Upper lobe of left lung (tissue), 6 donors: Measurements from ENCODE around the gene PPM1H. TPM values are rescaled to one million over a fixed set of nuclear protein-coding genes. Genes with fewer than 3 reads are reported as not detected.

Source experiments
- ATAC-seq, 2 donors: fragments of 200-7000 bp; cut with Tn5 transposase; one replicate each; pipeline ENCODE4 v1.9.1; 2022; ENCODE audit warnings: mild to moderate bottlenecking in 2 of 2, moderate library complexity in 2 of 2; ENCODE audit not compliant: low FRiP score in 2 of 2
- DNase-seq, 2 donors: peaks; one replicate each; pipeline ENCODE4 v3.0.0-alpha.2; 2019 to 2020
- H3K27ac ChIP-seq, 4 donors: fragments of 200-600 bp; sonication (generic); one replicate each; pipeline ENCODE4 v1.5.1; 2016 to 2019
- H3K27me3 ChIP-seq, 4 donors: fragments of 200-600 bp; sonication (generic); one replicate each; pipeline ENCODE4 v1.5.1; 2017 to 2019
- H3K36me3 ChIP-seq, 4 donors: fragments of 200-600 bp; sonication (generic); one replicate each; pipeline ENCODE4 v1.5.1; 2016 to 2019
- H3K4me1 ChIP-seq, 4 donors: fragments of 200-600 bp; sonication (generic); one replicate each; pipeline ENCODE4 v1.5.1; 2018 to 2019
- H3K4me3 ChIP-seq, 4 donors: fragments of 200-600 bp; sonication (generic); one replicate each; pipeline ENCODE4 v1.5.1; 2017 to 2019; ENCODE audit warnings: mild to moderate bottlenecking in 2 of 4, moderate library complexity in 1 of 4
- H3K9me3 ChIP-seq, 4 donors: fragments of 200-600 bp; sonication (generic); one replicate each; pipeline ENCODE4 v1.5.1; 2018 to 2019
- CTCF ChIP-seq, 6 experiments: fragments of 450-650 bp in 4 of 6; fragments of 200-600 bp in 2 of 6; sonication (generic) in 2 of 6; IDR thresholded peaks; one replicate each; pipeline ENCODE4 v1.5.1; 2016 to 2019; ENCODE audit warnings: antibody characterized with exemption in 6 of 6
- EP300 ChIP-seq, 4 donors: sonication (generic); formaldehyde crosslinking; IDR thresholded peaks; one replicate each; pipeline ENCODE4 v1.5.1; 2017; ENCODE audit warnings: antibody characterized with exemption in 4 of 4, control low read depth in 2 of 4
- POLR2A ChIP-seq, 4 donors: fragments of 450-650 bp; IDR thresholded peaks; one replicate each; pipeline ENCODE4 v1.5.1; 2016 to 2017; ENCODE audit warnings: antibody characterized with exemption in 4 of 4, mild to moderate bottlenecking in 2 of 4
- POLR2AphosphoS5 ChIP-seq, 2 donors: sonication (generic); formaldehyde crosslinking; IDR thresholded peaks; one replicate each; pipeline ENCODE4 v1.5.1; 2017; ENCODE audit warnings: antibody characterized with exemption in 2 of 2
- WGBS, 2 donors: methylation state at CpG; one replicate each; pipeline ENCODE4 v1.1.5; 2017 to 2018; 5-methylcytosine and 5-hydroxymethylcytosine counted together
- total RNA-seq, 6 donors: library from RNA; depleted of rRNA in 4 of 6; stranded (reverse); fragments of >200 nt in 4 of 6; gene quantifications; one replicate each; pipeline versions ENCODE4 v1.1.0 to v1.2.1, GENCODE V29; 2016 to 2021
- donor health status: DM: no; HTN: no; CAD: no; lungs with moderate emphysema.
- donor health status: DM: no; HTN: yes; CAD: no; lungs with severe emphysema.

Gene PPM1H
- total RNA-seq, 6 donors from 2014 or later = 4.2 to 14.2 (median 8.4) TPM

GRCh38 chr12:62772416-62772955 lies 162.5 kb downstream of the PPM1H start:
- Histone ChIP-seq H3K4me1 (no peaks in the 10 kb centered on the region), H3K27me3 (no peaks in the 10 kb centered on the region), H3K36me3 (no peaks in the 10 kb centered on the region), H3K9me3 (no peaks in the 10 kb centered on the region), H3K27ac (no peak overlapping the region), H3K4me3 (no peak overlapping the region)
- ATAC-seq = no peak
- WGBS, 2 donors = 95 to 100% methylated on average over 4 of the region's 4 CpGs
- DNase-seq = no peak
- TF ChIP-seq EP300 (IDR thresholded peaks at IDR 0.05) (no peak), CTCF (IDR thresholded peaks at IDR 0.05) (no peak)

- H3K4me1 ChIP-seq = no peaks in the 10 kb centered on the region
- WGBS, 2 donors = 94 to 98% methylated on average over 2 of the region's 2 CpGs
- H3K27me3 ChIP-seq = no peaks in the 10 kb centered on the region
- H3K27ac ChIP-seq = no peak overlapping the region
- H3K36me3 ChIP-seq = no peaks in the 10 kb centered on the region
- no peak overlapping the region for H3K4me3 ChIP-seq
- TF ChIP-seq POLR2AphosphoS5 (IDR thresholded peaks at IDR 0.05) = no peak
- TF ChIP-seq POLR2A (IDR thresholded peaks at IDR 0.05) = no peak
- no peak for TF ChIP-seq EP300 (IDR thresholded peaks at IDR 0.05)
- TF ChIP-seq CTCF (IDR thresholded peaks at IDR 0.05) = no peak
- no peak for ATAC-seq
- no peak for DNase-seq
- no peaks in the 10 kb centered on the region for H3K9me3 ChIP-seq
Observed at GRCh38 chr12:62771828-62772227, 163.1 kb downstream of the PPM1H start.

- TF ChIP-seq POLR2A (IDR thresholded peaks at IDR 0.05) (no peak), POLR2AphosphoS5 (IDR thresholded peaks at IDR 0.05) (no peak), EP300 (IDR thresholded peaks at IDR 0.05) (no peak), CTCF (IDR thresholded peaks at IDR 0.05) (no peak)
- Histone ChIP-seq H3K9me3 (no peaks in the 10 kb centered on the region), H3K27me3 (no peaks in the 10 kb centered on the region), H3K4me1 (no peaks in the 10 kb centered on the region), H3K36me3 (no peaks in the 10 kb centered on the region), H3K27ac (no peak overlapping the region), H3K4me3 (no peak overlapping the region)
- WGBS, 2 donors = 86 to 100% methylated on average over 2 of the region's 2 CpGs
- ATAC-seq (no peak), DNase-seq (no peak)
Observed at GRCh38 chr12:62770381-62770780, 164.6 kb downstream of the PPM1H start.

- TF ChIP-seq EP300 (IDR thresholded peaks at IDR 0.05) (no peak), POLR2A (IDR thresholded peaks at IDR 0.05) (no peak), POLR2AphosphoS5 (IDR thresholded peaks at IDR 0.05) (no peak), CTCF (IDR thresholded peaks at IDR 0.05) (no peak)
- no peaks in the 10 kb centered on the region for H3K36me3 ChIP-seq
- H3K4me3 ChIP-seq = no peak overlapping the region
- no peak overlapping the region for H3K27ac ChIP-seq
- WGBS, 2 donors = 83 to 100% methylated on average over 2 to 3 of the region's 3 CpGs
- no peaks in the 10 kb centered on the region for H3K9me3 ChIP-seq
- H3K27me3 ChIP-seq = no peaks in the 10 kb centered on the region
- ATAC-seq (no peak), DNase-seq (no peak)
- no peaks in the 10 kb centered on the region for H3K4me1 ChIP-seq
Observed at GRCh38 chr12:62769076-62769619, 165.8 kb downstream of the PPM1H start.

- no peak overlapping the region for H3K27ac ChIP-seq
- ATAC-seq (no peak), DNase-seq (no peak)
- no peaks in the 10 kb centered on the region for H3K9me3 ChIP-seq
- no peak overlapping the region for H3K4me3 ChIP-seq
- WGBS, 2 donors = 83 to 92% methylated on average over 4 of the region's 4 CpGs
- no peaks in the 10 kb centered on the region for H3K4me1 ChIP-seq
- no peak for TF ChIP-seq POLR2AphosphoS5 (IDR thresholded peaks at IDR 0.05)
- TF ChIP-seq POLR2A (IDR thresholded peaks at IDR 0.05) = no peak
- TF ChIP-seq CTCF (IDR thresholded peaks at IDR 0.05) = no peak
- TF ChIP-seq EP300 (IDR thresholded peaks at IDR 0.05) = no peak
- H3K36me3 ChIP-seq = no peaks in the 10 kb centered on the region
- H3K27me3 ChIP-seq = no peaks in the 10 kb centered on the region
Observed at GRCh38 chr12:62767946-62768345, 167.0 kb downstream of the PPM1H start.
